Measurements from ENCODE around the gene NIP7. TPM values are rescaled to one million over a fixed set of nuclear protein-coding genes. Genes with fewer than 3 reads are reported as not detected.

The NIP7 gene
- total RNA-seq, 2 donors from 2014 or later = 3.3 to 8.8 TPM

GRCh38 chr16:69373019-69373418 is 33.4 kb downstream of the NIP7 start:
- H3K27ac ChIP-seq = no peak overlapping the region
- H3K27me3 ChIP-seq = no peaks in the 10 kb centered on the region
- DNase-seq = no peak
- intact Hi-C loops (cut with DNase I) = no loop called here
- 90 to 91% methylated on average over 1 of the region's 1 CpG for WGBS, 2 donors
- no peaks in the 10 kb centered on the region for H3K4me1 ChIP-seq
- H3K36me3 ChIP-seq (replicated peaks in 1 of 2; ENCODE audit: insufficient read depth in 1 of 2, low read depth in 2 of 2) = peaks cover 0 to 14% of the 10 kb centered on the region in 2 donors
- no peaks in the 10 kb centered on the region for H3K9me3 ChIP-seq
- ATAC-seq = no peak
- TF ChIP-seq POLR2A (IDR thresholded peaks at IDR 0.05) = no peak
- TF ChIP-seq, protein P1, sequence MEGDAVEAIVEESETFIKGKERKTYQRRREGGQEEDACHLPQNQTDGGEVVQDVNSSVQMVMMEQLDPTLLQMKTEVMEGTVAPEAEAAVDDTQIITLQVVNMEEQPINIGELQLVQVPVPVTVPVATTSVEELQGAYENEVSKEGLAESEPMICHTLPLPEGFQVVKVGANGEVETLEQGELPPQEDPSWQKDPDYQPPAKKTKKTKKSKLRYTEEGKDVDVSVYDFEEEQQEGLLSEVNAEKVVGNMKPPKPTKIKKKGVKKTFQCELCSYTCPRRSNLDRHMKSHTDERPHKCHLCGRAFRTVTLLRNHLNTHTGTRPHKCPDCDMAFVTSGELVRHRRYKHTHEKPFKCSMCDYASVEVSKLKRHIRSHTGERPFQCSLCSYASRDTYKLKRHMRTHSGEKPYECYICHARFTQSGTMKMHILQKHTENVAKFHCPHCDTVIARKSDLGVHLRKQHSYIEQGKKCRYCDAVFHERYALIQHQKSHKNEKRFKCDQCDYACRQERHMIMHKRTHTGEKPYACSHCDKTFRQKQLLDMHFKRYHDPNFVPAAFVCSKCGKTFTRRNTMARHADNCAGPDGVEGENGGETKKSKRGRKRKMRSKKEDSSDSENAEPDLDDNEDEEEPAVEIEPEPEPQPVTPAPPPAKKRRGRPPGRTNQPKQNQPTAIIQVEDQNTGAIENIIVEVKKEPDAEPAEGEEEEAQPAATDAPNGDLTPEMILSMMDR (IDR thresholded peaks at IDR 0.05) = no peak
- H3K4me3 ChIP-seq = no peak overlapping the region

GRCh38 chr16:69376393-69377059 is 37.0 kb downstream of the NIP7 start:
- H3K9me3 ChIP-seq = no peaks in the 10 kb centered on the region
- ATAC-seq = no peak
- no peak for DNase-seq
- whole genome bisulfite sequencing, 2 donors = 95 to 96% methylated on average over 10 of the region's 10 CpGs
- no peaks in the 10 kb centered on the region for H3K27me3 ChIP-seq
- intact Hi-C loops (cut with DNase I) = no loop called here
- H3K27ac ChIP-seq = no peak overlapping the region
- no peak overlapping the region for H3K4me3 ChIP-seq
- no peaks in the 10 kb centered on the region for H3K4me1 ChIP-seq
- no peaks in the 10 kb centered on the region for H3K36me3 ChIP-seq (replicated peaks in 1 of 2; ENCODE audit: insufficient read depth in 1 of 2, low read depth in 2 of 2)
- TF ChIP-seq, protein P1 (IDR thresholded peaks at IDR 0.05) = no peak
- no peak for TF ChIP-seq POLR2A (IDR thresholded peaks at IDR 0.05)

DNA sequence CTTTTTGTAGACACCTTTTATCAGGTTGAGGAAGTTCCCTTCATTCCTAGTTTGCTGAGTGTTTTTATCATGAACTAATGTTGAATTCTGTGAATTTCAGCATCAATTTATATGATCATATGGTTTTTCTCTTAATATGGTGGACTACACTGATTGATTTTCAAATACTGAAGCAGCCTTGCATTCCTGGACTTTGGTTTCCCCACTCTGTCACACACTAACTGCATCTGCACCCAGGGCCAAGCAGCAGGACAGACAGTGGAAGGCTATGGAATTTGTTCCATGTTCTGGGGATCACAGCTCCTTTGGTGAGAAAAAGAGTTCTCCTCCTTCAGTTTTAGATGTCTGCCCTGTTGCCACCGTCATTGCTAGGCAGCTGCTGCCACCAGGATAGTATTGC is 38.5 kb downstream of the NIP7 start:
- Histone ChIP-seq H3K4me3 (no peak overlapping the region), H3K4me1 (no peaks in the 10 kb centered on the region), H3K9me3 (no peaks in the 10 kb centered on the region), H3K27me3 (no peaks in the 10 kb centered on the region), H3K27ac (no peak overlapping the region), H3K36me3 (replicated peaks in 1 of 2; ENCODE audit: insufficient read depth in 1 of 2, low read depth in 2 of 2) (peaks cover 0 to 6% of the 10 kb centered on the region in 2 donors)
- WGBS, 2 donors = 85 to 100% methylated on average over 1 of the region's 1 CpG
- ATAC-seq (no peak), DNase-seq (no peak)
- intact Hi-C loops (cut with DNase I) = no loop called here
- TF ChIP-seq, protein P1 (IDR thresholded peaks at IDR 0.05) = no peak
- TF ChIP-seq POLR2A (IDR thresholded peaks at IDR 0.05) = no peak

DNA sequence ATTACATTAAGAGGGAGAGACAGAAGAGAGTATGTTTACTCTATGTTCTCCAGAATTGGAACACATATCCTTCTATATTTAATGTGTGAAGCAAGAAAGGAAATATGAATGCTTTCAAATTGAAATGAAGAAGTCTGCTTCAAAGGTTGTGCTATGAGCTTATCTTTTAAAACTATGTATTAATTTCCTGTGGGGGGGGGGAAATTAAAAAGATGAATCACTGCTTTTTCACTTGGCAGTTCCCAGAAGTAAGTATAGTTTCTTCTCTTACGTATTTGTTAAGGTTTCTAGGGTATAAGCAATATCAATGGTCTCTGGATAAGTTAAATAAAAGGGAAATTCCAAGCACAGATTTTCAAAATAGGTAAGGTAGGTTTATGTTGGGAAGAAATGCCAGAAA is 39.2 kb downstream of the NIP7 start:
- Histone ChIP-seq H3K4me3 (no peak overlapping the region), H3K4me1 (peaks cover 4% of the 10 kb centered on the region), H3K36me3 (replicated peaks in 1 of 2; ENCODE audit: insufficient read depth in 1 of 2, low read depth in 2 of 2) (peaks cover 0 to 7% of the 10 kb centered on the region in 2 donors), H3K27ac (no peak overlapping the region), H3K9me3 (no peaks in the 10 kb centered on the region), H3K27me3 (no peaks in the 10 kb centered on the region)
- ATAC-seq (no peak), DNase-seq (no peak)
- intact Hi-C loops (cut with DNase I) = no loop called here
- no peak for TF ChIP-seq POLR2A (IDR thresholded peaks at IDR 0.05)
- TF ChIP-seq, protein P1 (IDR thresholded peaks at IDR 0.05) = no peak
- WGBS, 2 donors = 69 to 88% methylated on average over 1 of the region's 1 CpG

- WGBS, 2 donors = 76 to 85% methylated on average over 2 of the region's 2 CpGs
These were observed 41.7 kb downstream of the NIP7 start for GRCh38 chr16:69381231-69381630.

More at GRCh38 chr16:69381231-69381630, 41.7 kb downstream of the NIP7 start:
- no peak overlapping the region for H3K27ac ChIP-seq
- no peak overlapping the region for H3K4me3 ChIP-seq
- TF ChIP-seq, protein P1 (IDR thresholded peaks at IDR 0.05) = no peak
- TF ChIP-seq POLR2A (IDR thresholded peaks at IDR 0.05) = no peak
- peaks cover 0 to 7% of the 10 kb centered on the region in 2 donors for H3K36me3 ChIP-seq (replicated peaks in 1 of 2; ENCODE audit: insufficient read depth in 1 of 2, low read depth in 2 of 2)
- intact Hi-C loops (cut with DNase I) = no loop called here
- peaks cover 19% of the 10 kb centered on the region for H3K4me1 ChIP-seq
- no peaks in the 10 kb centered on the region for H3K27me3 ChIP-seq
- DNase-seq (no peak), ATAC-seq (no peak)
- H3K9me3 ChIP-seq = no peaks in the 10 kb centered on the region

All from body of pancreas (tissue), 4 donors.